ENCODE data around the gene ZNF287.

DNA sequence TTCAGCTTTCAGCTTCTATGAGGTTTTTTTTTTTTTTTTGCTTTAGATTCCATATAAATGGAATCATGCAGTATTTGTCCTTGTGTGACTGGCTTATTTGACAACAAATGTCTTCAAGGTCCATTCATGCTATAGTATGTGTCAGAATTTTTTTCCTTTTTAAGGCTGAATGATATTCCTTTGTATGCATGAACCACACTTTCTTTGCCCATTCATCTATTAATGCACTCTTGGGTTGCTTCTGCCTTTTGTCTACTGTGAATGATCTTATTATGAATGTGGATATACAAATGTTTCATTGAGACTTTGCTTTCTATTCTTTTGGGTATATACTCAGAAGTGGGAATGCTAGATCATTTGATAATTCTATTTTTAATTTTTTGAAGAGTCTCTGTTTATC is 50.0 kb downstream of the ZNF287 start:
- TF ChIP-seq, protein P1, sequence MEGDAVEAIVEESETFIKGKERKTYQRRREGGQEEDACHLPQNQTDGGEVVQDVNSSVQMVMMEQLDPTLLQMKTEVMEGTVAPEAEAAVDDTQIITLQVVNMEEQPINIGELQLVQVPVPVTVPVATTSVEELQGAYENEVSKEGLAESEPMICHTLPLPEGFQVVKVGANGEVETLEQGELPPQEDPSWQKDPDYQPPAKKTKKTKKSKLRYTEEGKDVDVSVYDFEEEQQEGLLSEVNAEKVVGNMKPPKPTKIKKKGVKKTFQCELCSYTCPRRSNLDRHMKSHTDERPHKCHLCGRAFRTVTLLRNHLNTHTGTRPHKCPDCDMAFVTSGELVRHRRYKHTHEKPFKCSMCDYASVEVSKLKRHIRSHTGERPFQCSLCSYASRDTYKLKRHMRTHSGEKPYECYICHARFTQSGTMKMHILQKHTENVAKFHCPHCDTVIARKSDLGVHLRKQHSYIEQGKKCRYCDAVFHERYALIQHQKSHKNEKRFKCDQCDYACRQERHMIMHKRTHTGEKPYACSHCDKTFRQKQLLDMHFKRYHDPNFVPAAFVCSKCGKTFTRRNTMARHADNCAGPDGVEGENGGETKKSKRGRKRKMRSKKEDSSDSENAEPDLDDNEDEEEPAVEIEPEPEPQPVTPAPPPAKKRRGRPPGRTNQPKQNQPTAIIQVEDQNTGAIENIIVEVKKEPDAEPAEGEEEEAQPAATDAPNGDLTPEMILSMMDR (IDR thresholded peaks at IDR 0.05; ENCODE audit: low read length) = no peak
- TF ChIP-seq EZH2 (IDR thresholded peaks at IDR 0.05; ENCODE audit: borderline replicate concordance, low read length) = no peak
